Sigmoid colon (tissue), 7 donors: Measurements from ENCODE around the gene TENM4. TPM values are rescaled to one million over a fixed set of nuclear protein-coding genes. Genes with fewer than 3 reads are reported as not detected.

Source experiments
- DNase-seq: peaks from one replicate; pipeline ENCODE4 v3.0.0-alpha.2; 2019
- H3K27ac ChIP-seq, 4 donors: fragments of 200-600 bp; sonication (generic); one replicate each; pipeline ENCODE4 v1.5.1; 2016 to 2019; ENCODE audit warnings: mild to moderate bottlenecking in 1 of 4
- H3K27me3 ChIP-seq, 3 donors: fragments of 200-600 bp; sonication (generic); one replicate each; pipeline ENCODE4 v1.5.1; 2019; ENCODE audit warnings: mild to moderate bottlenecking in 1 of 3
- H3K36me3 ChIP-seq, 4 donors: fragments of 200-600 bp; sonication (generic); one replicate each; pipeline ENCODE4 v1.5.1; 2016 to 2019
- H3K4me1 ChIP-seq, 4 donors: fragments of 200-600 bp; sonication (generic); one replicate each; pipeline ENCODE4 v1.5.1; 2017 to 2019
- H3K4me3 ChIP-seq, 4 donors: fragments of 200-600 bp; sonication (generic); one replicate each; pipeline ENCODE4 v1.5.1; 2017 to 2019; ENCODE audit warnings: mild to moderate bottlenecking in 2 of 4, moderate library complexity in 1 of 4
- H3K9me3 ChIP-seq, 4 donors: fragments of 200-600 bp in 3 of 4; sonication (generic) in 3 of 4; one replicate each; pipeline versions ENCODE4 v1.5.1 to v1.6.1; 2013 to 2019
- CTCF ChIP-seq, 4 experiments: fragments of 450-650 bp in 3 of 4; fragments of 200-600 bp in 1 of 4; IDR thresholded peaks; one replicate each; pipeline ENCODE4 v1.5.1; 2016 to 2019; ENCODE audit warnings: antibody characterized with exemption in 4 of 4, mild to moderate bottlenecking in 3 of 4, moderate library complexity in 2 of 4
- EP300 ChIP-seq, 4 donors: sonication (generic); formaldehyde crosslinking; IDR thresholded peaks; one replicate each; pipeline ENCODE4 v1.6.1; 2017; ENCODE audit warnings: antibody characterized with exemption in 4 of 4
- POLR2A ChIP-seq, 2 donors: fragments of 450-650 bp; IDR thresholded peaks; one replicate each; pipeline ENCODE4 v1.6.1; 2016; ENCODE audit warnings: antibody characterized with exemption in 2 of 2, mild to moderate bottlenecking in 2 of 2, moderate library complexity in 2 of 2
- POLR2AphosphoS5 ChIP-seq, 4 donors: sonication (generic); formaldehyde crosslinking; IDR thresholded peaks; one replicate each; pipeline ENCODE4 v1.6.1; 2017; ENCODE audit warnings: antibody characterized with exemption in 4 of 4
- whole genome bisulfite sequencing, 2 donors: extraction: QIAGEN DNeasy Blood & Tissue Kit; methylation state at CpG; one replicate each; pipeline ENCODE4 v1.1.7; 2013; 5-methylcytosine and 5-hydroxymethylcytosine counted together
- intact Hi-C: fragments of 100-400 bp; cut with DNase I; formaldehyde crosslinking; loops from one replicate; pipeline ENCODE4 v1.15.1; 2023
- polyA plus RNA-seq, 3 donors: library from polyadenylated mRNA; stranded (reverse); fragments of 200-250 nt; gene quantifications; one replicate each; pipeline ENCODE4 v1.2.3, GENCODE V29; 2013
- total RNA-seq, 4 donors: library from RNA; depleted of rRNA; stranded (reverse); fragments of >200 nt; gene quantifications; one replicate each; pipeline ENCODE4 v1.1.0, GENCODE V29; 2016
- donor health status: healthy with polysubstance abuse.
- donor health status: Bipolar disorder and iron deficiency.
- donor health status: healthy.

The TENM4 gene
- total and polyA plus RNA-seq, 7 donors: 0.23 to 14.6 (median 1.9) TPM; not detected in 1

DNA sequence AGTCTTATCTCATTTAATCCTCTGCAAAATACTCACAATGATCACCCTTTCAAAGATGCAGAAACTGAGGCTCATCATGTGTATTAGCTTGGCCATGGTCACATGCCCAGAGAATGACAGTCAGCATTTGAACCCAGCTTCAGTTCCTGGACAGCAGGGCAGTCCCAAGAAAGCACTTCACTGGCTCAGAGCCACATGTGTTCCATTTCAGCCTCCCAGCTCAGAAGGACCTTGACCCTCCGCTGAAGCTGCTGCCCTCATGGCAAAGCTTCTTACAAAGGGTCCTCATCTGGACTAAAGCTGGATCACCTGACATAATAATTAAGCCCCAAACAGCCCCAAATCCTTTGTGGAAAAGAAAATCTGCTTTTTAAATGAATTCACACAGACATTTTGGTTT lies 37.0 kb downstream of the TENM4 start:
- Histone ChIP-seq H3K4me1 (no peaks in the 10 kb centered on the region), H3K27ac (no peak overlapping the region), H3K9me3 (no peaks in the 10 kb centered on the region), H3K27me3 (no peaks in the 10 kb centered on the region), H3K36me3 (no peaks in the 10 kb centered on the region), H3K4me3 (no peak overlapping the region)
- WGBS, 2 donors: 84 to 91% methylated on average over 1 of the region's 1 CpG
- no peak for DNase-seq
- intact Hi-C loops: no loop called here
- no peak for TF ChIP-seq EP300 (IDR thresholded peaks at IDR 0.05)
- no peak for TF ChIP-seq POLR2A (IDR thresholded peaks at IDR 0.05)
- TF ChIP-seq CTCF (IDR thresholded peaks at IDR 0.05): no peak
- no peak for TF ChIP-seq POLR2AphosphoS5 (IDR thresholded peaks at IDR 0.05)

DNA sequence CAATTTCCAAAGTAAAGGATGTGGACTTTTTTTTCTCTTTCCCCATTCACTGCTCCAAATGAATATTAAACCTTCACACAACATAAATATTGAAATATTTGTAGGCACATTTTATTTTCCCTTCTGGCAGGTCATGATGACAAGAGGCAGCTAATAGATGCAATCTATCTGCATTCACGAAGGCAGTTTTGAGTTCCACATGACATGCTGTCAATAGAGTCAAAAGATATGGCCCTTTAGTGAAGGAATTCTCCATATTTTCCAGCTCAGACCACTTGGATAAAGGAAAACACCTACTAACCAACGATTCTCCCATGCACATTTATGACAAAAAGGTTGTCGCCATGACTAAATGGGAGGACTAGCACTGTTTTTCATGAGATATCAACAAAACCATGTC lies 37.9 kb downstream of the TENM4 start:
- Histone ChIP-seq H3K36me3 (no peaks in the 10 kb centered on the region), H3K27me3 (no peaks in the 10 kb centered on the region), H3K4me1 (no peaks in the 10 kb centered on the region), H3K9me3 (no peaks in the 10 kb centered on the region), H3K27ac (no peak overlapping the region), H3K4me3 (no peak overlapping the region)
- 84 to 88% methylated on average over 3 of the region's 3 CpGs for WGBS, 2 donors
- TF ChIP-seq POLR2AphosphoS5 (IDR thresholded peaks at IDR 0.05) (no peak), EP300 (IDR thresholded peaks at IDR 0.05) (no peak), POLR2A (IDR thresholded peaks at IDR 0.05) (no peak), CTCF (IDR thresholded peaks at IDR 0.05) (no peak)
- intact Hi-C loops: no loop called here
- DNase-seq: no peak

DNA sequence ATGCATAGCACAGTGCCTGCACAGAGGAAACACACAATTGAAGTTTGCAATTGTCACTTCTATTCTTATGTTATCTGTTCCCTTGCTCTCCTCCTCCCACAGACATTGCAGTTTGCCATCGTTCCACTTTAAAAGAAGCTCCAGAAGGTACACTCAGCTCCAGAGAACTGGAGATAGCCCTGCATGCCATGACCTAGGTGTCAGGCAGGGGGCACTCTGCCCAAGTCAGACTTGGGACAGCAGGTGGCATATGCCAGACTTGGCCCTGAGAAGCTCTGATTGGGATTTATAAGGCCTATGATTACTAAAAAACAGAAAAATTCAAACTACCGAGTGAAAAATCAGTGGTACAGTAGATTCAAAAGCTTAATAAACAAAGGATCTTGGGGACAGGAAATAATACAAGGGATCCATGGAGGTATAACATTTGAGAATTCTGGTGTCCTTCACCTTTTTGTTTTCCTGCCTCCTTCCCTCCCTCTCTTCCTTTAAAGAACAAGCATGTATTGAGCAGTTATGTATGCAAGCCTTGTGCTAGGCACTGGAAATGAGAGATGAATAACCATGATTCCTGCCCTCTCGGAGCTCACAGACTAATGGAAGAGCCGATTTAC lies 40.0 kb downstream of the TENM4 start:
- DNase-seq: no peak
- intact Hi-C loops: no loop called here
- no peak overlapping the region for H3K4me3 ChIP-seq
- WGBS, 2 donors: 69 to 80% methylated on average over 4 of the region's 4 CpGs
- no peaks in the 10 kb centered on the region for H3K27me3 ChIP-seq
- H3K4me1 ChIP-seq: no peaks in the 10 kb centered on the region
- TF ChIP-seq CTCF (IDR thresholded peaks at IDR 0.05) (peak in 2 of 4 experiments; percentile 8 to 18), POLR2AphosphoS5 (IDR thresholded peaks at IDR 0.05) (no peak)
- H3K36me3 ChIP-seq: no peaks in the 10 kb centered on the region
- H3K27ac ChIP-seq: no peak overlapping the region
- H3K9me3 ChIP-seq: no peaks in the 10 kb centered on the region

GRCh38 chr11:79400206-79400605 lies 40.6 kb downstream of the TENM4 start:
- no peaks in the 10 kb centered on the region for H3K27me3 ChIP-seq
- no peaks in the 10 kb centered on the region for H3K36me3 ChIP-seq
- H3K4me3 ChIP-seq: no peak overlapping the region
- WGBS, 2 donors: 49 to 56% methylated on average over 2 of the region's 2 CpGs
- intact Hi-C loops: no loop called here
- no peak overlapping the region for H3K27ac ChIP-seq
- no peaks in the 10 kb centered on the region for H3K4me1 ChIP-seq
- TF ChIP-seq EP300 (IDR thresholded peaks at IDR 0.05) (no peak), CTCF (IDR thresholded peaks at IDR 0.05) (no peak), POLR2A (IDR thresholded peaks at IDR 0.05) (no peak), POLR2AphosphoS5 (IDR thresholded peaks at IDR 0.05) (no peak)
- no peak for DNase-seq
- H3K9me3 ChIP-seq: no peaks in the 10 kb centered on the region

DNA sequence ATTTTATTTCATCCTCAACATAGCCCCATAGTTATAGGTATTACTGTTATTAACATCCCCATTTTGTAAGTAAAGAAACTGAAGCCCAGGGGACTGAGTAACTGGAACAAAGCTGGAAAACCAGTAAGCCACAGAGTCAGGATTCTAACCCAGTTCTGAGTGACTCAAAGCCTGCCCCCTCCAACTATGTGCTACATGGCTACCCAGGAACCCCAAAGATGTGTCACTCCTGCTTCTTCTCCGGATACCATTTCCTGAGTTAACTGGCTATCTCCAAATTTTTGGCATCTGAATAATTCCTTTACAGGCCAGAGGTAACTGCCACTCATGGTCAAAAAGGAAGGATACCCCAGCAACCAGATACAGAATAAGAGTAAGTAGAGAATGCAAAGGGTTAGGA lies 43.6 kb downstream of the TENM4 start:
- H3K27ac ChIP-seq: no peak overlapping the region
- no peak overlapping the region for H3K4me3 ChIP-seq
- 93 to 94% methylated on average over 1 of the region's 1 CpG for WGBS, 2 donors
- H3K36me3 ChIP-seq: no peaks in the 10 kb centered on the region
- TF ChIP-seq CTCF (IDR thresholded peaks at IDR 0.05): no peak
- no peak for TF ChIP-seq POLR2A (IDR thresholded peaks at IDR 0.05)
- no peak for TF ChIP-seq POLR2AphosphoS5 (IDR thresholded peaks at IDR 0.05)
- TF ChIP-seq EP300 (IDR thresholded peaks at IDR 0.05): no peak
- no peaks in the 10 kb centered on the region for H3K27me3 ChIP-seq
- H3K4me1 ChIP-seq: no peaks in the 10 kb centered on the region
- intact Hi-C loops: no loop called here
- no peaks in the 10 kb centered on the region for H3K9me3 ChIP-seq
- no peak for DNase-seq
